ENCODE data around the gene LOXL3.

Gene LOXL3, protein sequence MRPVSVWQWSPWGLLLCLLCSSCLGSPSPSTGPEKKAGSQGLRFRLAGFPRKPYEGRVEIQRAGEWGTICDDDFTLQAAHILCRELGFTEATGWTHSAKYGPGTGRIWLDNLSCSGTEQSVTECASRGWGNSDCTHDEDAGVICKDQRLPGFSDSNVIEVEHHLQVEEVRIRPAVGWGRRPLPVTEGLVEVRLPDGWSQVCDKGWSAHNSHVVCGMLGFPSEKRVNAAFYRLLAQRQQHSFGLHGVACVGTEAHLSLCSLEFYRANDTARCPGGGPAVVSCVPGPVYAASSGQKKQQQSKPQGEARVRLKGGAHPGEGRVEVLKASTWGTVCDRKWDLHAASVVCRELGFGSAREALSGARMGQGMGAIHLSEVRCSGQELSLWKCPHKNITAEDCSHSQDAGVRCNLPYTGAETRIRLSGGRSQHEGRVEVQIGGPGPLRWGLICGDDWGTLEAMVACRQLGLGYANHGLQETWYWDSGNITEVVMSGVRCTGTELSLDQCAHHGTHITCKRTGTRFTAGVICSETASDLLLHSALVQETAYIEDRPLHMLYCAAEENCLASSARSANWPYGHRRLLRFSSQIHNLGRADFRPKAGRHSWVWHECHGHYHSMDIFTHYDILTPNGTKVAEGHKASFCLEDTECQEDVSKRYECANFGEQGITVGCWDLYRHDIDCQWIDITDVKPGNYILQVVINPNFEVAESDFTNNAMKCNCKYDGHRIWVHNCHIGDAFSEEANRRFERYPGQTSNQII

DNA sequence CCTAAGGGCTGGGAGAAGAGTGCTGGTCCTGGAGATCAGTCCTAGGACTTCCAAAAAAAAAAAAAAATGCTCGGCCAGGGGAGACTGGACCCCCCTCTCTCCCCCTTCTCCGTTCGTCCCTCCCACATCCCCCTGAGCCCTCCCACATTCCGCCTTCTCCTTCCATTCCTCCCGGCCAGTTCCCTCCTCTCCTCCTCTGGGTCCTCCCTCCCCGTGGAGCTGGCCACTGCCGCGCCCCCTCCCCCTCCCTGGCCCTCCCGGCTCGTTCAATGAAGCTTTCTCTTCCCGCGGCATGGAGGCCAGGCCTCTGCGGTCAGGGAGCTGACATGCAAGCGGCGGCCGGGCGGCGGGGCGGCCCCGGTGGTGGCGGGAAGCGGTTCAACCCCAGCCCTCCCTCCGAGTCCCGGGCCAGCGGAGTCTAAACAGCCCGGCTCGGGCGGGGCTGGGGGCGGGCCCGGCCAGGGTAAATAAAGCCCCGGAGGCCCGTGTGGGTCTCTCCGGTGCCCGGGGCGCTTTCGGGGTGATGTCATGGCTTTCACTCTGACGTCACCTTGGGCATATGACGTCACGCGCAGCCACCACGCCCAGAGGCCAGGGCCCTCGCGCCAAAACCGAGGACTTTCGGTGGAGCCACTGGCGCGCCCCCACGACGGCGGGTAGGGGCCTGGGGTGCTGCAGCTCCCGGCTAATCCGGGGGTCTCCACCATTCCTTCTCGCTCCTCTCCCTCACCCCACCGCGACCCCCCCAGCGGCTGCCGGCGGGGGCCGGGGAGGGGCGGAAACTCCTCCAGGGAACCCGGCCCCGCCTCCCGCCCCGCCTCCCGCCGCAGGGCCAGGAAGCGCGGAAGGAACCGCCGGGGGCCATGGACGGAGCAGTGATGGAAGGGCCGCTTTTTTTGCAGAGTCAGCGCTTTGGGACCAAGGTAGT is at the start of gene LOXL3, which contains the start of gene DOK1:
LOXL3 (minus strand) TSS at position 51 of the 928 bp plus-strand sequence. CDS start 1,308 bp downstream, outside the sequence.
DOK1 (plus strand) TSS at position 829 of the 928 bp plus-strand sequence; CDS start at position 864, 35 bp downstream.
- in situ Hi-C loops (cut with MboI; ENCODE audit: low sequenced_read_pairs) = no loop called here

DNA sequence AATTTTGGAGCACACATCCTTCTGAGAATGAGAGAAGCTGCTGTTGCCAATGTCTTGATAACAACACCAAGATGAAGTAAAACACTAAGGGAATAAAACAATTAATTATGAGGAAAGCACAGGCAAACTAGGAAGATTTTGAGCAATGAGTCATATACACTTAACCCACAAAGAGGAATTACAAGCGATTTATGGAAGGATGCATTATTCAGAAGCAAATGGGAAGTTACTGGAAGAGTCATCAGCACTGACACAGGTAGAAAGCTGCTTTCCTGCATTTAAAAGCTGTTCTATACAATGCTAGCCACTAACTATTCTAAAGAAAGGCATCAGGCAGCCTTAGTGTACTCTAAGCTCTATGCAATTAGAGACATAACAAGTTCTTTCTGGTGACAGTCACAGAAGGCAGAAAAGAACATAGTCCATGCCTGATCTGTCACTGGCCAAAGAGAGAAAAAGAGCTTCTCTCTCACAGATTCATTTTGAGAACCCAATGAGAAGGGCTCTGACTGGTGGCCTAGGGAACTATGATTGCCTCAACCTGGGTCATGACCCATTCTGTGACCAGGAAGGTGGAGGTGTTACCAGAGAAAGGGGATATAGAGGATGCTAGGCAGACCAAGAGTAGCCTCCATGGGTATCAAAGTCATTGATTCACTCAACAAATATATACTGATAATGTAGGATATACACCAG is 49.0 kb upstream of the LOXL3 start:
- in situ Hi-C loops (cut with MboI; ENCODE audit: low sequenced_read_pairs) = no loop called here

DNA sequence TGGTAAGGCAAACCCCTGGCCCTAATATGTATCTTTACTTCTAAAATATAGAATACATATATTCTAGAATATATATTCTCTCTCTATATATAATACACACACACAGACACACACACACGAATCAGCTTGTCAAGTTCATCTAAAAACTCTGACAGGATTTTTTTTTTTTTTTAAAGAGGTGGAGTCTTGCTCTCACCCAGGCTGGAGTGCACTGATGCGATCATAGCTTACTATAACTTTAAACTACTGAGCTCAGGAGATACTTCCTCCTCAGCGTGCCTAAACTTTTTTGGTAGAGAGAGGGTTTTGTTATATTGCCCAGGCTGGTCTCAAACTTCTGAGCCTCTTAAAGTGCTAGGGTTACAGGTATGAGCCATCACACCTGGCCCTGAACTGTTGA is 45.9 kb upstream of the LOXL3 start:
- in situ Hi-C loops (cut with MboI; ENCODE audit: low sequenced_read_pairs) = no loop called here

DNA sequence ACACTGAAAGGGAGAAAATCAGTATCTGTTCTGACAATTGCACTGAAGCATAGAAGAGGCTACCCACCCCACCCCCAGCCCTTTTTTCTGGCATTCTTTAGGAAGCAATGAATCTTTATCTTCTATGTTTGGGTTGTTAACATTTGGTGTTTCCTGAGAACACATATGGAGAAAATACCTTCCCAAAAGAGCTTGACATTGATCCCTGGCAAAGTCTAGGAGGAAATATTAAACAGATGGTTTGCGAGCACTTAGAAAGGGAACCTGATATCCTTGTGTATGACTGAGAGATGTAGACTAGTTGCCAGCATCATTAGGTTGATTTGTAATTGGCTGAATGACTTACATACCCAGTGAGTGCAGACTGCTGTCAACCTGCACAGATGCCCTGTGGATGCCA is 43.7 kb upstream of the LOXL3 start:
- in situ Hi-C loops (cut with MboI; ENCODE audit: low sequenced_read_pairs) = no loop called here

DNA sequence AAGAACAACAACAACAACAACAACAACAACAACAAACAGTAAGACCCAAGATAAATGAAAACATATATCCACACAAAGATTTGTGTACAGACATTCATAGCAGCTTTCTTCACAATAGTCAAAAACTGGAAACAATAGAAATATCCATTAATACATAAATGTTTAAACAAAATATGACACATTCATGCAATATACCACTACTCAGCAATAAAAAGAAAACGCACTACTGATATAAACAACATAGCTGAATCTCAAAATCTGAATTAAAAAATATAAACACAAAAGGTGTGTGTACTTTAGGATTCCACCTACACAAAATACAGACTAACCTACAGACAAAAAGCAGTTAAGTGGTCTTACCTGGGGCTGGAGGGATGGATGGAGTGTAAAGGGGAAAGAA is 42.8 kb upstream of the LOXL3 start:
- in situ Hi-C loops (cut with MboI; ENCODE audit: low sequenced_read_pairs) = no loop called here

DNA sequence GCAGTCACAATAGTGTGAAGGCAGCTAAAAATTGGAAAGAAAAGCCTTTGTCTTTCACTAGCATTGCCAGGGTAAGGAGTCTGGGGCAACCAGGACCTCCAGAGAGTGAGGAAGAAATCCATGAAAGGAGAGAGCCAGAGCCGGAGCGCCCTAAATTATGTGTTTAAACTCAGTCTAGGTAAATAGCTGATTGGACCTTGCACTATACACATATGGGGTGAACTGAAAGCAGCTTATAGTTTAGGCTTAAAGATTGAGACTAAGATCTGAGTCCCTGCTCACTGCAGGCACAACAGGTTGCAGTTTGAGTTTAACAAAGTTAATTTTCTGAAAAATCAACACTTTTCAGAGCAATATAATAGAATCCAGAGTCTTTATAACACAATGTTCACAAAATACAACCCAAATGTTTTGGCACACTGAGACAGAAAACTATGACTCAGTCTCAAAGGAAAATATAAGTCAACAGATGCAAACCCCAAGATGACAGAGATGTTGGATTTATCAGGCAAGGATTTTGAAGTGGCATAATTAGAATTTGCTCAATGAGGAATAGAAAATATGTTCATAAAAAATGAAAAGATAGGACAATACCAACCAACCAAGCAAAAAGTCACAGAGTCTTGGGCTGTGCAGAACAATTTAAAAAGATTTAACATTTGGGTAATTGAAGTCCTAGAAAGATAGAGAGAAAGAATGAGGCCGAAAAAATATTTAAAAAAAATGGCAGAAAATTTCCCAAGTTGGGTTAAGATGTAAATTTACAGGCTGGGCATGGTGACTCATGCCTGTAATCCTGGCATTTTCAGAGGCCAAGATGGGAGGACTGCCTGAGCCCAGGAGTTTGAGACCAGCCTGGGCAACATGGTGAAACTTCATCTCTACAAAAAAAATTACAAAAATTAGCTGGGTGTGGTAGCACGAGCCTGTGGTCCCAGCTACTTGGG is 40.4 kb upstream of the LOXL3 start:
- in situ Hi-C loops (cut with MboI; ENCODE audit: low sequenced_read_pairs) = no loop called here

DNA sequence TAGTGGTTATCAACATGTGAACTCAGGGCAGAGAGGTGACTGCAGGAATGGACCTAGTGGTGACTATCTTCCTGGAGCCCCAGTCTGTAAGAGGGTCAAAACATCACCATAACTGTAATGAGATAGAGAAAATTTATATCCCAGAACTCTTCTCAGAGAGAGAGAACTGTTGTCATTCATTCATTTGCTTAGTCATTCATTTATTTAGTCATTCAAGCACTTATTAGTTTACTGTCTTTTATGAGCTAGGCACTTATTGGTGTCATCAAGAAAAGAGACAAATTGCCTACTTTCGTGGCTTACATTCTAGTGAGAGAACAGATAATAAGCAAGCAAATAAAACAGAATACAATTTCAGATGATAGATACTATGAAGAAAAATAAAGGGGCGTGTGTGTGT is 34.9 kb upstream of the LOXL3 start:
- in situ Hi-C loops (cut with MboI; ENCODE audit: low sequenced_read_pairs) = loop anchor here (10.0 kb wide), 1 partner anchor 104 kb away; the partner anchor contains the start of genes CCDC142 and TTC31

DNA sequence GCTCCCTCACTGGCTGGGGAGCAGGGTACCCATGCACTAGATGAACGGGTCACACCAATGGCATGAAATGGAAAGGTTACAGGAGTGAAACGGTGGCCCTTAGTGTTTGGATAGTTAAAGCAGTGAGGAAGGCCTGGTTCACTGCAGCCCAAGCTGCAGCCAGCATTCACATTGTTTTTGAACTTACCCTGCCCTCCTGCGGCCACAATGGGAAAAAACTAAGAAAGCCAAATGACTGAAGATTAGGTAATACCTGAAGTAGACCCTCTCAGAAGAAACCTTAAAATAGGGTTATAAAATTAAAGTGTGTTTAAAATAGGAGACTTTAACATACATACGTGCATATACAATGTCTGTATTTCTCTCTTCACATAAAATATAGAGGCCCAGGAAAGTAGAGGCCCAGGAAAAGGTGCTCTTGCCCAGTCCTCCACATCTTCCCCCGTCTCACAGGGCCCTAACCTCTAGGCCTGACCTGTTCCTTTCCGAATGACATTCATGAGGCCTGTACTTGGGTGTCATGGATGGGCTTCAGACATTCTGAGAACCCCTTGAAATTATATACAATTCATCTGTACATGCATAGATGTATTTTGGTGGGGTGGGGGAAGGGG is 34.0 kb upstream of the LOXL3 start:
- in situ Hi-C loops (cut with MboI; ENCODE audit: low sequenced_read_pairs) = loop anchor here (10.0 kb wide), 1 partner anchor 103 kb away; the partner anchor contains the start of genes CCDC142 and TTC31

DNA sequence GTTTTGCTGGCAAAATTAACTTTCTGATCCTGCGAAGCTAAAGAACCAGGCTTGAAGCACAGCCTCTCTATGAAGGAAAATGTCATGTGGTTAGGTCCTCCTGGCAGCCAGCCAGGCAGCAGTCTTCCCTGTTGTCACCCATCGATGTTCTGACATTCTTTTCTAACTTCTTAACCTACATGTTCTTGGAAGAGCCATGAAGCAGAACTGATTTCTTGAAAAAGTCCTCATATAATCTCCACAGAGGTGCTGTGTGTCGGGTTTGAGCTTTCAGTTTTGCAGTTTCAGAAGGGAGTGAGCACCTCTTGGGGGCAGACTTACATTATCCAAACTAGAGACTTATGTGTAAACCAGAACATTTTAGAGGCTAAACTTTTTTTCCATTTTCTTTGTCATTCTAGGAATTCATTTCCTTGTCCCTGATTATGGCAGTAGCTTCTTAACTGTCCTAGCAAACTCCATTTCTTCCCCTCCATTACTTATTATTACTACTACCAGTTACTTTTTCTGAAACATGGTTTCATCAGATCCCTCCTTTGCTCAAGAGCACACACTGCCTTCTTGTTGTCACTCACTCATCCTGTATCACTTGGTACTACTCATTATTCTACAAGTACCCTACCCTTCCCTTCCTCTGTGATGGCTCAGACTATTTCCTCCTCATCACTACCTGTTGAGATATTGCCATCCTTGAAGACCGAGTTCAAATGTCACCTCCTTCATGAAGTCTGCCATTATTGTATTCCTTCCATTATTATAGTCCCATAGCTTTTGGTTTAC is 31.9 kb upstream of the LOXL3 start:
- in situ Hi-C loops (cut with MboI; ENCODE audit: low sequenced_read_pairs) = loop anchor here (10.0 kb wide), 1 partner anchor 101 kb away; the partner anchor contains the start of genes CCDC142 and TTC31

DNA sequence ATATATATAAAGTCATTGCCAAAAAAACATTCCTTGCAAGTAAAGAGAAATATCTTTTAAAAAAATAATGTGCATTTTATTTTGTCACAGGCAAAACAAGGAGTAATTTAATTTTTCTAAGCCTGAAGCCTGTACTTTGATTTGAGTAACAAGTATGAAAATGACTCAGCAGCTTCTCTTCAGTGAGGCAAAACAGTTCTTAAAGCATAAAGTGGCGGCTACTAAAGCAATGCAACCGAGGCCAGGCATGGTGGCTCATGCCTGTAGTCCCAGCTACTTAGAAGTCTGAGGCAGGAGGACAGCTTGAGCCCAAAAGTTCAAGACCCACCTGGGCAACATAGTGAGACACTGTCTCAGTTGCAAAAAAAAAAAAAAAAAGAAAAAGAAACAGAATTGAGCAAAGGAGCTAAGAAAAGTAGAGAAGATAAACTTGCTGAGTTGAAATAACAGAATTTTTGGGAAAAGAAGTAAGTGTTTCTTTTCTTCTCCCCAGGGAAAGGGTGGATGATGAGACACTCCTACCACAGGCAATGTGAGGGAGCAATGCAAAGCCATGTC is 30.4 kb upstream of the LOXL3 start:
- in situ Hi-C loops (cut with MboI; ENCODE audit: low sequenced_read_pairs) = loop anchor here (10.0 kb wide), 1 partner anchor 99 kb away; the partner anchor contains the start of genes CCDC142 and TTC31

DNA sequence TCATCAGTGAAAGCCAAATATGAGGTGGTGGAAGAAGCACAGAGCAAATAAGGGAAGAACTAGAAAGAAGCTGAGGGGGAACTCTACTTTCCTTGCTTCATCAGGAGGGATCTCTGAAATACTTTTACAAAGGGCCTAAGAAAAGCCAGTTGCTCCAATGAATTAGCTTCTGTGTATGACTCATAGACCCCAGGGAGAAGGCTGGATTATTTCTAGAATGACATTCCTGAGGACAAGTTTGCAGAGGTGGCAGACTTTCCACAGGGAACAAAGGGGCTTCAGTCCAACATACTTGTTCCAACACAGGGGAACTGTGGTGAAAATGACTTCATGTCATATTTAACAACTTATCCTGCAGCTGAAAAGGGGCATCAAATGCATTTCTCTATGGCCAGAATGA is 29.8 kb upstream of the LOXL3 start:
- in situ Hi-C loops (cut with MboI; ENCODE audit: low sequenced_read_pairs) = loop anchor here (10.0 kb wide), 1 partner anchor 99 kb away; the partner anchor contains the start of genes CCDC142 and TTC31

DNA sequence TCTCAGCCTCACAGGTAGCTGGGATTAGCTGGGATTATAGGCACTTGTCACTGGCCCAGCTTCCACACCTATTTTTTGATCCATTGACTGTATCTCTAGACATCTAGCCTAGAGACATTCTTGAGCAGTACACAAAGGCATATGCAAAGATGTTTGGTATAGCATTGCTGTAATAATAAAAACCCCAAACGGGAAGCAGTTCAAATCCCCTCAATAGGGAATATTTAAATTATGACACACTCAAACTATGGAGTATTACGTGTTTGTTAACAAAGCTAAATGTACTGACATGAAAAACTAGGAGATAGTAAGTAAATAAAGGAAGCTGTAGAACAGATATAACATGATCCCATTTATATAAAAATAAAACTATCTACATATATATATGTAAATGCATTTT is 28.4 kb upstream of the LOXL3 start:
- in situ Hi-C loops (cut with MboI; ENCODE audit: low sequenced_read_pairs) = loop anchor here (10.0 kb wide), 1 partner anchor 97 kb away; the partner anchor contains the start of genes CCDC142 and TTC31

DNA sequence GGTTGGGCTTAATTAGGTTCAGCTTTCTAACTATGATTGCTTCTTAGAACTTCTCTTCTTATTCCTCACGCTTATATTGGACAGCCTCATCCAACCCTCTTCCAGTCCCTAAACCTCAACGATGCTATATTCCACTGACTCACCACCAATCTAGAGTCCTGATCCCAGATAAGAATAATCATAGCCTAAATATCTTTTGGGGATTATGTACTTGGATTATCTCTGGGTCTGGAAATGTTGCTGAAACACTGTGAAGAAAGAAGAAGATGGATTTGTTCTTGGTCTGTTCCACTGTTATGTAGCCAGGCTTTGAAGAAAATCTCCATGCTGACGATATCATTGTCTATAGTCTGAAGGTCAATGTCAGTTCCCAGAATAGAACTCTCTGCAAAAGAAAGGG is 27.7 kb upstream of the LOXL3 start:
- in situ Hi-C loops (cut with MboI; ENCODE audit: low sequenced_read_pairs) = loop anchor here (10.0 kb wide), 1 partner anchor 97 kb away; the partner anchor contains the start of genes CCDC142 and TTC31

DNA sequence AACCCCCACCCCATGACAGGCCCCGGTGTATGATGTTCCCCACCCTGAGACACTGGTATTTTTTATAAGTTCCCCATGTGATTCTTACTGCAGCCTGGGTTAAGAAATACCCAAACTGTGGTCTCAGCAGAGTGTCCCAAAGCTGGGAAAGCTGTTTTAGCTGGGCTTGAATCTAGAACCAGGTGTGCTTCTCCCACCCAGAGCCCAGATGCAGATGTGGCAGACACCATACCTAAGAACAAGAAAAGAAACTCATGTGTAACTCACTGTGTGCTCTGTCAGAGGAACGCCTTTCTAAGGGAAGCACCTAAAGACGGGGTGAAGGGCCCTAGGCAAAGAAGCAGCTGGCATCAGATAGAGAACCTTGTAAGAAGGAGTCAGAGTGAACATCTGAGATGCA is 24.7 kb upstream of the LOXL3 start:
- in situ Hi-C loops (cut with MboI; ENCODE audit: low sequenced_read_pairs) = no loop called here

DNA sequence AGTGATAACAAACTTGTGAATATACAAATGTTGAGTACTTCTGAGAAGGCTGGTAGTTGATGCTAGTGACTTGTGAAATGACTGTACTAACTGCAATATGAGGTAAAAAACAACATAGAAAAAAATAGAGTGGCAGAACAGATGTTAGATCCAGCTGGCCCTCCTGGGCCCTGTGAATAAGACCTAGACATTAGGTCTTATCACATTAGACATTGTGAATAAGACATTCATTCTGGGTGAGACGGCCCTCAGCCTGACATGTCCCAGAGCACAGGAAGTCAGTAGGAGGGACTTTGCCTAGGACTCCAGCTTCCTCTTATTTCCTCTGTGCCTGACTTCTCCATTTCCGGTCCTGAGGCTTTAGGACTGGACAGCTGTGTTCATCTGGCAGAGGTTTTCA is 23.7 kb upstream of the LOXL3 start:
- in situ Hi-C loops (cut with MboI; ENCODE audit: low sequenced_read_pairs) = no loop called here

DNA sequence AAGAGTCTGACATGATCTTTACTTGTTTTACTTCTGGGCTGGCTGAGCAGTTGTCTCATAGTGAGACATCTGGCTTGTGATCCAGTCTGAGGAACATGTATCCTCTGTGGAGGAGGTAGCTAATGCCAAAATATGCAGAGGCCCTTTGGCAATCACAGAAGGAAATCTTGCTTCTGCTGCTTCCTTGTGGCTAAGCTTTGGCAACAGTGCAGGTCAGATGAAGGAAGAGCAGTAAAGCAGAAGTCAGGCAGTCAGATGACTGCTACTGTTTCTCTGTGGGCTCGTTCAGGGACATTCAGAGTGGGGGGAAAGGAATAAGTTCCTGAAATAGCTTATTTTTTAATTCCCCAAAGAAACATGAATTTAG is 23.1 kb upstream of the LOXL3 start:
- in situ Hi-C loops (cut with MboI; ENCODE audit: low sequenced_read_pairs) = no loop called here

DNA sequence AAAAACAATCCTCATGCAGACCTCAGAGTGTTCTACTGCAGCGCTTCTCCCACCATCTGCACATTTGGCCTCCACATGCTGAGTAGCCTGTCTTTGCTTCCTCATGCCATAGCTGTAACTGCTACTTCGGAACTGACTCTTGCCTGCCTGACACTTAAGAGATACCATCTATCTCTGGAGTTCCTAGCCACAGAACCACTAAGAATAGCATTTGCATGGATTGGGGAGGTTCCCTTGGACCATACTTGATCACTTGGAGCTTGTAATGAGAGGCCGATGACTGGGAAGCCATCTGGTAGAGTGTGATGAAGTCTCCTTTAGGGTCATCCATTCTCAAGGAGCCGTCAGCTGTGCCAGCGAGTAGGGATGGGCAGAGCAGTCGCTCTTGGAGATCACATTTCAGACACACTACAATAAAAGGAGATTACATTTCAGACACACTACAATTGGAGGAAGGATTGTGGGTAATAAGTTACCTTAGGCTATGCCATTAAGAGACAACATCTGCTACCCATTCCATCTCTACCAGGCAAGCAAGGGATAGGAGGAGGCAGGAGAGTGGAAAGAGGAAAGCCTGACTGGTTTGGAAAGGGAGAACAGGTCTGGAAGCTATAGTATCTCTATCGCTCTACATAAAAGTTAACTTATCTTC is 22.6 kb upstream of the LOXL3 start:
- in situ Hi-C loops (cut with MboI; ENCODE audit: low sequenced_read_pairs) = no loop called here

Measured in HL-60/S4 treated with retinoic acid at 250 ng/mL for 4 days and 3 days (cell line).